Measurements from ENCODE around the gene TUBGCP5. TPM values are rescaled to one million over a fixed set of nuclear protein-coding genes. Genes with fewer than 3 reads are reported as not detected.

Gene TUBGCP5
- total RNA-seq, 2 donors from 2014 or later, result 23.0 to 24.7 TPM

GRCh38 chr15:22960556-22960955 lies 78.8 kb downstream of the TUBGCP5 start:
- H3K27me3 ChIP-seq (ENCODE audit: control insufficient read depth, insufficient read depth, low read length, poor library complexity, severe bottlenecking), result no peaks in the 10 kb centered on the region
- no peak overlapping the region for H3K9ac ChIP-seq (ENCODE audit: extremely low read depth, low read length, poor library complexity, severe bottlenecking)
- Mint-ChIP-seq H3K4me3 (no peak overlapping the region), H3K27me3 (ENCODE audit: insufficient read depth) (no peaks in the 10 kb centered on the region), H3K27ac (no peak overlapping the region), H3K9me3 (no peaks in the 10 kb centered on the region), H3K36me3 (ENCODE audit: low read depth) (peaks cover 11% of the 10 kb centered on the region), H3K4me1 (peaks cover 2% of the 10 kb centered on the region)
- H3K4me3 ChIP-seq (ENCODE audit: low read length), result no peak overlapping the region
- 94 to 97% methylated on average over 3 to 8 of the region's 8 CpGs for WGBS, 2 experiments (ENCODE audit: insufficient coverage in 1 of 2, insufficient read length in 1 of 2)
- H3K9me3 ChIP-seq (ENCODE audit: control insufficient read depth, low read length), result no peaks in the 10 kb centered on the region
- DNase-seq, result no peak
- H3K4me1 ChIP-seq (ENCODE audit: control insufficient read depth, insufficient read depth, low read length), result no peaks in the 10 kb centered on the region
- H3K36me3 ChIP-seq (ENCODE audit: control insufficient read depth, insufficient read depth, low read length), result peaks cover 7% of the 10 kb centered on the region
- H3K27ac ChIP-seq (ENCODE audit: low read depth, low read length), result no peak overlapping the region
- no peak for TF ChIP-seq CTCF (conservative IDR thresholded peaks at IDR 0.05)

- Histone ChIP-seq H3K4me1 (ENCODE audit: control insufficient read depth, insufficient read depth, low read length) (no peaks in the 10 kb centered on the region), H3K36me3 (ENCODE audit: control insufficient read depth, insufficient read depth, low read length) (peaks cover 5% of the 10 kb centered on the region), H3K4me3 (ENCODE audit: low read length) (no peak overlapping the region), H3K27me3 (ENCODE audit: control insufficient read depth, insufficient read depth, low read length, poor library complexity, severe bottlenecking) (no peaks in the 10 kb centered on the region), H3K27ac (ENCODE audit: low read depth, low read length) (no peak overlapping the region), H3K9ac (ENCODE audit: extremely low read depth, low read length, poor library complexity, severe bottlenecking) (no peak overlapping the region), H3K9me3 (ENCODE audit: control insufficient read depth, low read length) (no peaks in the 10 kb centered on the region)
- H3K4me1 Mint-ChIP-seq, result peaks cover 2% of the 10 kb centered on the region
- DNase-seq, result no peak
- H3K36me3 Mint-ChIP-seq (ENCODE audit: low read depth), result peaks cover 8% of the 10 kb centered on the region
- H3K27ac Mint-ChIP-seq, result peak overlapping the region; percentile 52
- no peak for TF ChIP-seq CTCF (conservative IDR thresholded peaks at IDR 0.05)
- no peaks in the 10 kb centered on the region for H3K9me3 Mint-ChIP-seq
- WGBS, 2 experiments (ENCODE audit: insufficient coverage in 1 of 2, insufficient read length in 1 of 2), result 92 to 100% methylated on average over 9 to 11 of the region's 11 CpGs
- no peak overlapping the region for H3K4me3 Mint-ChIP-seq
- no peaks in the 10 kb centered on the region for H3K27me3 Mint-ChIP-seq (ENCODE audit: insufficient read depth)
Observed at GRCh38 chr15:22960126-22960525, 79.2 kb downstream of the TUBGCP5 start.

- Mint-ChIP-seq H3K27me3 (ENCODE audit: insufficient read depth) (no peaks in the 10 kb centered on the region), H3K9me3 (no peaks in the 10 kb centered on the region), H3K4me1 (peaks cover 2% of the 10 kb centered on the region), H3K4me3 (no peak overlapping the region), H3K36me3 (ENCODE audit: low read depth) (peaks cover 8% of the 10 kb centered on the region), H3K27ac (no peak overlapping the region)
- Histone ChIP-seq H3K36me3 (ENCODE audit: control insufficient read depth, insufficient read depth, low read length) (peaks cover 5% of the 10 kb centered on the region), H3K27ac (ENCODE audit: low read depth, low read length) (no peak overlapping the region), H3K4me1 (ENCODE audit: control insufficient read depth, insufficient read depth, low read length) (no peaks in the 10 kb centered on the region), H3K27me3 (ENCODE audit: control insufficient read depth, insufficient read depth, low read length, poor library complexity, severe bottlenecking) (no peaks in the 10 kb centered on the region), H3K9me3 (ENCODE audit: control insufficient read depth, low read length) (no peaks in the 10 kb centered on the region), H3K9ac (ENCODE audit: extremely low read depth, low read length, poor library complexity, severe bottlenecking) (no peak overlapping the region), H3K4me3 (ENCODE audit: low read length) (no peak overlapping the region)
- no peak for DNase-seq
- 93 to 94% methylated on average over 6 to 33 of the region's 33 CpGs for WGBS, 2 experiments (ENCODE audit: insufficient coverage in 1 of 2, insufficient read length in 1 of 2)
- no peak for TF ChIP-seq CTCF (conservative IDR thresholded peaks at IDR 0.05)
Observed at GRCh38 chr15:22959321-22960101, 79.9 kb downstream of the TUBGCP5 start.

Data from endodermal cell (in vitro differentiated cells).